Activated CD4-positive, alpha-beta T cell treated with anti-CD3 and anti-CD28 coated beads for 4 hours (primary cell): ENCODE measurements around the gene NFATC4.
A peak's percentile ranks its signal among the peaks of the same experiment; 100 is the strongest.

Experiments
- DNase-seq, 2 donors: peaks; one replicate each; pipeline ENCODE4 v3.0.0-alpha.2; 2020

The NFATC4 gene

GRCh38 chr14:24411443-24412389 lies 43.7 kb downstream of the NFATC4 start:
- peak in 1 of 2 donors; percentile 30 for DNase-seq

- DNase-seq, result no peak
Measured at GRCh38 chr14:24414077-24414476, 46.1 kb downstream of the NFATC4 start.

GRCh38 chr14:24414732-24415420 lies 46.9 kb downstream of the NFATC4 start:
- DNase-seq, result no peak

GRCh38 chr14:24415421-24416253 lies 47.7 kb downstream of the NFATC4 start:
- no peak for DNase-seq

GRCh38 chr14:24416254-24416931 lies 48.4 kb downstream of the NFATC4 start:
- no peak for DNase-seq

GRCh38 chr14:24416932-24417619 lies 49.1 kb downstream of the NFATC4 start:
- DNase-seq, result no peak

GRCh38 chr14:24417832-24418491 lies 50.0 kb downstream of the NFATC4 start:
- DNase-seq, result no peak

GRCh38 chr14:24418492-24418873 lies 50.5 kb downstream of the NFATC4 start:
- DNase-seq, result no peak

GRCh38 chr14:24422261-24422660 lies 54.3 kb downstream of the NFATC4 start:
- DNase-seq, result no peak

- no peak for DNase-seq
Measured at GRCh38 chr14:24422694-24423601, 55.0 kb downstream of the NFATC4 start.

- DNase-seq, result peak in 1 of 2 donors; percentile 30
Measured at GRCh38 chr14:24425704-24426103, 57.7 kb downstream of the NFATC4 start.

GRCh38 chr14:24426150-24426911 lies 58.3 kb downstream of the NFATC4 start:
- no peak for DNase-seq

- DNase-seq, result no peak
Measured at GRCh38 chr14:24426912-24427536, 59.0 kb downstream of the NFATC4 start.

- no peak for DNase-seq
Measured at GRCh38 chr14:24427537-24428508, 59.8 kb downstream of the NFATC4 start.

- no peak for DNase-seq
Measured at GRCh38 chr14:24428628-24429394, 60.8 kb downstream of the NFATC4 start.
